Measurements from ENCODE around the gene SREK1.

DNA sequence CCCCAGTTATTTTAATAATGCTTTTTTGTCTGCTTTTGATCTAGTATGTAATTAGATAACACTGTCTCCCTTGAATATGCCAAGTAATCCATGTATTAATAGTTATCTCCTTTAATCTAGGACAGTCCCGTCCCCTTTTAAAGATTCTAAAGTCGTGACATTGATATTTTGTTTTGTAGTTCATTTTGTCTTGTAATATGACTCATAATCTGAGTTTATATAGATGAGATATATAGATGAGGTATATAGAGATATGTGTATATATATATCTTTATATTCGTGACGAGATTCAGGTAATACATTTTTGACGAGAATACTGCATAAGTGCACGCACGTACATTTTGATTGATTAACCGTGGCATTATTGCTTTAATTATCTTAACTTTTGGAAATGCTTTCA lies 1.6 kb downstream of the SREK1 start:
- TF ChIP-seq CTCF (conservative IDR thresholded peaks at IDR 0.05 in 1 of 2, IDR thresholded peaks at IDR 0.05 in 1 of 2; ENCODE audit: low read depth in 1 of 2, low read length in 2 of 2) (no peak), EZH2 (IDR thresholded peaks at IDR 0.05; ENCODE audit: low read length, missing control alignments) (no peak)

All from fibroblast of lung (primary cell).